Muscle of arm (tissue), 12 donors: ENCODE results near the gene PRR7. TPM values are rescaled to one million over a fixed set of nuclear protein-coding genes. Genes with fewer than 3 reads are reported as not detected.
"Not testable (repeated sequence)": the region's sequence is repeated elsewhere in the genome, so short reads cannot be mapped to it uniquely, and the experiment has no call there.

Experiments used
- DNase-seq: peaks from one replicate; pipeline ENCODE4 v3.0.0-alpha.2; 2013
- polyA plus RNA-seq, 12 donors: library from polyadenylated mRNA; unstranded; fragments of 120-200 nt; gene quantifications; one replicate each; pipeline ENCODE4 v1.2.1, GENCODE V29; 2013; ENCODE audit not compliant: insufficient read length in 12 of 12

PRR7 gene
- polyA plus RNA-seq, 12 donors = 0.15 to 2.5 (median 0.47) TPM; not detected in 2

GRCh38 chr5:177482359-177482795 lies 35.8 kb downstream of the PRR7 start:
- DNase-seq = no peak

DNA sequence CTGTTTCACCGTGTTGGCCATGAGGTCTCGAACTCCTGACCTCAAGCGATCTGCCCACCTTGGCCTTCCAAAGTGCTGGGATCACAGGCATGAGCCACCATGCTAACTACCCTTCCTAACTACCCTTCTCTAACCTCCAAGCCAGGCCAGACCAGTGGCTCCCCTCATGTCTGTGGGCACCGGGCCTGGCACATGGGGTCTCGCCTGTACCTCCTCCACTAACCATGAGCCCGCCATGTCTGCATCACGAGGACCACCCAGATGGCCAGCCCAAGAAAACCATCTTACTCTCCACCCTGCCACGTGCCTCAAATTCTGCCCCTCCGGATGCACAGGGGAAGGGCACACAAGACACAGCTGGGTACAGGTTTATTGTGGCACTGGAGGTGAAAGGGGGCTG lies 36.4 kb downstream of the PRR7 start:
- no peak for DNase-seq

GRCh38 chr5:177483994-177484901 lies 37.6 kb downstream of the PRR7 start:
- DNase-seq = no peak

DNA sequence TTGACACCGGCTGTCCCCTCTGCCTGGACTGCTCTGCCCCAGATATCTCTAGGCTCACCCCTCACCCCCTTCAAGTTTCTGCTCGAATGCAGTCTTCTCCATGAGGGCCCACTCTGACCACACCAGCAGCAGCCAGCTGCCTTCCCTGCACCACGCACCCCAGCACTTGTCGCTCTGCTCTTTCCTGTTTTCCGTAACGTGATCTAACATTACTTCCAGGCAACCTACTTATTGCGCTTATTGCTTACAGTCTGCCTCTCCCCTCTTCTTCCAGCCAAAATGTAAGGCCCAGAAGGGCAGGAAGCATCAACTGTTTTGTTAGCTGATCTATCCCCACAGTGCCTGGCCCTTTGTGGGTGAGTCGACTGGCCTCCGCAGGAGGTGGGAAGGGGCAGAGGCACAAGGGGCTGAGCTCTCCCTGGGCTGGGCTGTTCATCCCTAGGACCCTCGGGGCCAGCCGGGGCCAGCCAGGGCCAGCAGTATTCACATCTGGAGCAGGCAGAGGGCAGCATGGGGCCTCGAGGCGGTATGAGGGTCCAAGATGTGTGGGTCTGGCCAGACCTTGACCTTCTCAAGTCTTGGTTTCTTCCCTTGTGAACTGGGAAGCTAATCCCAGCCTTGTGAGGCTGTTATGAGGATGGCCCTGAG lies 38.4 kb downstream of the PRR7 start:
- no peak for DNase-seq

DNA sequence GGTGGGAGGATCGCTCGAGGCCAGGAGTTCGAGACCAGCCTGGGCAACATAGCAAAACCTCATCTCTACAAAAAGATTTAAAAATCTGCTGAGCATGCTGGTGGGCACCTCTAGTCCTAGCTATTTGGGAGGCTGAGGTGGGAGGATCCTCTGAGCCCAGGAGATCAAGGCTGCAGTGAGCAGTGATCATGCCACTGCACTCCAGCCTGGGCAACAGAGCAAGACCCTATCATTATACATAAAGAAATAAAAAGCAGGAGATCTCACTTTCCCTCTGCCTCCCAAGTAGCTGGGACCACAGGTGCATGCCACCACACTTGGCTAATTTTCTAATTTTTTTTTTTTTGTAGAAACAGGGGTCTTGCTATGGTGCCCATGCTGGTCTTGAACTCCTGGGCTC lies 39.1 kb downstream of the PRR7 start:
- not testable (repeated sequence) for DNase-seq

DNA sequence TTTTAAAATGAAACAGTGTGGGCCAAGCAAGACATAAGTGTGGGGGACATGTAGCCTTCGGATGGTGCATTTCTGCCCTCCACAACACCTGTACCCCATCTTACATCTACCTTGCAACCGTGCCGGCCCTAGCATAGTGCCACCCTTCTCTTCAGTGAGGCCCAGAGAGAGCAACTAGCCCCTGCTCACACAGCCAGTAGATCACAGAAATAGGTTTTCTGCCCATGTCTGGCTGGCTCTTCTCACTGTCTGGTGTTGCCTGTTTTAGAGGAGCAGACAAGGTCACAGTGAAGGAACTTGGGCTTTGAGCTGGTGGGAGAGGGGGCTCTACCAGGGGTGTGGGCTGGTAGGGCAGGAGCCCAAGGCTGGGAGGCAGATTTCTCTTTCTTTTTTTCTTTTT lies 39.6 kb downstream of the PRR7 start:
- DNase-seq = no peak

DNA sequence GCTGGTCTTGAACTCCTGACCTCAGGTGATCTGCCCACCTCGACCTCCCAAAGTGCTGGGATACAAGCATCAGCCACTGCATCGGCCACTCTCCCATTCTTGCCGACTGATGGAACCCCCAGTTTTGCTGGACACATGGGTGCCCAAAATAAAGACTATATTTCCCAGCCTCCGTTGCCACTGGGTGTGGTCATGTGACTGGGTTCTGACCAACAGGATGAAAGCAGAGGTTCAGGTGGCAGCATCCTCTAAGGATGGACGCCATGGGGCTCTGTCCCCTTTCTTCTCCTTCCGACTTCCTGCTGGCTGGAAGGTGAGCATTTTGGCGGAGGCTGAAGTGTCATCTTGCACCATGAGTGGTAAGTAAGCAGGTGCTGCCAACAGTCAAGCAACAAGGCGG lies 40.5 kb downstream of the PRR7 start:
- DNase-seq = no peak

- no peak for DNase-seq
Observed at GRCh38 chr5:177487975-177488374, 41.4 kb downstream of the PRR7 start.

- DNase-seq = no peak
Observed at GRCh38 chr5:177489119-177489716, 42.6 kb downstream of the PRR7 start.

DNA sequence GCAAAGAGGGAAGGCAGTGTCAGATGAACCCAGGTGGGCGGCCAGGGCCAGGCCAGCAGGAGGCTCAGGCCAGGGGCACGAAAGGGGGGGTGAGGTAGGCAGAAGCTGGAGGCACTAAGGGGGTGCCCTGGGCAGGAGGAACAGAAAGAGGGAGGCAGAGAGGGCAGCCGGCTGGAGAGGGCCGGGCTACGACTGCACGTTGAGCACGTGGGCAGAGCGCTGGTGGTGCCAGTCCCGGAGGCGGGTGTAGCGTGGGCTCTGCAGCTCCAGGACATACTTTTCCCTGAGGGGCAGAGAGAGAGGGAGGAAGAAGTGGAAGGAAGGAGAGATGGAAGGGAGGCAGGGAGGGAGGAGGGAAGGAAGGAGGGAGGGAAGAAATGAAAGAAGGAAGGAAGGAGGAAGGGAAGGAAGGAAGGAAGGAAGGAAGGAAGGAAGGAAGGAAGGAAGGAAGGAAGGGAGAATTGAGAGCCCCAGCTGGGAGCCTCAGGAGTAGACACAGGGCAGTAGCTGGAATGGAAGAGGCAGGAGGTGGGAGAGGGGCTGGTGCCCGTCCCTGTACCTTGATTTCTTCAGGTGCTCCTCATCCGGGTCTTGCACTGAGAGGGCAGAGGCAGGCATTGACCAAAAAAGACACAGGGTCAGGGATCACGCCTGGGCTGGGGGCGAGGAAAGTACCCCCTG lies 43.8 kb downstream of the PRR7 start:
- no peak for DNase-seq

- no peak for DNase-seq
Observed at GRCh38 chr5:177490992-177491391, 44.4 kb downstream of the PRR7 start.

- no peak for DNase-seq
Observed at GRCh38 chr5:177491429-177491945, 44.9 kb downstream of the PRR7 start.

DNA sequence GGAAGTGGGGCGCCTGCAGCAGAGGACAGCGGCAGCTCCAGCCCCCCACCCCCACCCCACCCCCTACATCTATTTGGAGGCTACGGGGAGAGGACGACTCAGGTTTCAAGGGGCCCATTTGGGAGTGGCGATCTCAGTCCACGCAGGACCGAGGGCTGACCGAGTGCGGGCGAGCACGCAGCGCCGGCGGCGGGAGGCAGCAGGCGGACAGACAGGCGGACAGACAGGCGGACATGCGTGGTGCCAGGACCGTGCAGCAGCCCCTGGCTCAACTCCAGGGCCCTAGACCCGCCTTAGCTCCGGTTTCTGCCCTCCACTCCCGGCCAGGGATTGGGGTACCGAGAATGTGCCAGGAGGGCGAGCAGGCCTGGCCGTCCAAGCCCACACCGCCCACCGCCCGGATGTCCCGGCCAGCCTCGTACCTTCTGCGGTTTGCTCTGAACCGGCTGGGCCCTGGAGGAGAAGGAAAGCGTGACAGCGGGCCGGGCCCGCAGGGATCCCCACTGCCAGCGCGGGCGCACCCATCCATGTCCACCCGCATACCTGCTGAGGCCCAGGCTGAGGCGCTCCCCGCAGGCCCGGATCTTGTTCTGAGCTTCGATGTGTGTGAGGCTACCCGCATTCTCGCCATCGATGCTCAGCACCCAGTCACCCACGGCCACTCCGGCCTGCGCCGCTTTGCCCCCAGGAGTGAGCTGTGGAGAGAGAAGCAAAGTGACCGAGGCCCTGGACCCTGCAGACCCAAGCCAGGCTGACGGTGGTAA lies 45.6 kb downstream of the PRR7 start:
- no peak for DNase-seq

DNA sequence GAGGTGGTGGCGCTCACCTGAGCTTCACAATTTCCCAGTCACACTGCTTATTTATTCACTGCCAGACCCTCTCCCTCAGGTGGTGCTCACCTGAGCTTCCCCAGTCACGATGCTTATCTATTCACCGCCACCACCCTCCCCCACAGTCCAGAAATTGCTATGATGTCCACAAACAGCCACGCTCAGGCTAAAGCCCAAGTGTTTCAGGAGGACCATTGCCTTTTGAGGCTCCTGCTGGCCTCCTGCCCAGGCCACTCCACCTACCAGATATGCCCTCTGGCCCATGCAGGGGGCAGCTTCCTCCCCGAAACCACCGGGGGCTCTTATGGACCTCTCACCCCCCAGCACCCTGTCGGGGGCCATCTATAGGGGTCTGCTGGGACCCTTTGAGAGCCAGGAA lies 46.2 kb downstream of the PRR7 start:
- DNase-seq = no peak

DNA sequence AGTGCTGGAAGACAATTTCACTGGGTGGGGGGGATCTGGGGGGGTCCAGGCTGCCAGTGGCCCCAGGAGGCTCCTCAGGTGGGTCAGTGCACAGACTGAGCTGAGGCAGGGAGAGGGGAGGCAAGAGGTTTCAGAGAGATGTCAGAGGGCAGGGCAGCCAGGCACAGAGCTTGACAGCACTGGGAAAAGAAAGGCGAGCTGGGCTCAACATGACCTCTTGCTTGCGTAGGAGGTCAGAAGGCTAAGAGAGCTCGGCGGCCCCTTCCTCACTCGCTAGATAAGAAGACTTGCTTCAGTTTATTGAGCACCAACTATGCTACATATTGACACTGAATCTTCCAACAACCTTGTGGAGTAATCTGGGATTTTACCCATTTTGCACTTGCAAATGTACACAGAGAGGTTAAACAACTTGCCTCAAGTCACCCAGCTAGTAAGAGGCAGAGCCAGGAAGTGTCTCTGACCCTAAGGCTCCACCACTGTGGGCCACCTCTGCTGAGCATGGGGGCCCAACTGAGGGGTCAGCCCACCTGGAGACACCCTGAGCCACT lies 47.3 kb downstream of the PRR7 start:
- no peak for DNase-seq

- DNase-seq = peak; percentile 77
Observed at GRCh38 chr5:177494346-177495195, 48.0 kb downstream of the PRR7 start.

DNA sequence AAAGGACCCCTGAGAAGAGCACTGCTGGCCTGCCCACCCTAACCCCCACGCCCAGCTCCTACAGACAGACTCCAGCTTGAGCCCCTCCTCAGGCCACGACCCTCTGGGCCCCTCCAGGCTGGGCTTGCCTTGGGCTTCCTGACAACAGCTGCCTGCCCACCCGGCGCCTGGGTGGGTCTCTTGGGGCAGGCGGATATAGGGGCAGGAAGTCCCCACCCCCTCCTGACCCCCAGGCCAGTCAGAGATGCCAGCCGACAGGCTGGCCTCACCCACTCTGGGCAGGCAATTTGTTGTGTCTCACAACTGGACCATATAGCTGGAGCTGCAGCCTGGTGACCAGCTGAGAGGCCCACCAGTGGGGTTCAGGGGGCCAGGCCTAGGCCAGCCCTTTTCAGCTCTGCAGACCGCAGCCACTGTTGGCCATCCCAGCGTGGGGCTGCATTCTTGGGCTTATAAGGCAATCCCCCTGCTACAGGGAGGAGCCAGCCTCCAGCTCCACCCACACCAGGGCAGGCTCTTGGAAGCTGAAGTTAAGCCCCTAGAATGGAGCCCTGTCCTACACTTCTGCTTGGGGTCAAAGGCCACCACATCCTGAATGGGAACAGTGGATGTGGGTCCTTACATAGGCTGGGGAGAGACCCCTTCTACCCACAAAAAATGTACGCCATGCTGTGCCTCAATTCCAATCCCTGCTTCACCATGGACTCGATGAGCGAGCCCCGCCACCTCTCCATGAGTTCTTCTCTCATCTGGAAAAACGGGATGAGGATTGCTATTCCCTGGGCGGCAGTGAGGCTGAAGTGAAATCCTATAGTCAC lies 48.8 kb downstream of the PRR7 start:
- DNase-seq = peak; percentile 79

GRCh38 chr5:177496070-177496726 lies 49.6 kb downstream of the PRR7 start:
- DNase-seq = no peak
